IPS-18a (cell line): ENCODE data around the gene ISYNA1.

Experiments
- H3K27ac ChIP-seq: one replicate; pipeline ENCODE4 v1.5.1; 2013; ENCODE audit warnings: low read length
- H3K27me3 ChIP-seq: one replicate; pipeline ENCODE4 v1.6.1; 2013; ENCODE audit warnings: mild to moderate bottlenecking, low read length; ENCODE audit not compliant: control insufficient read depth, insufficient read depth
- H3K36me3 ChIP-seq: one replicate; pipeline ENCODE4 v1.6.1; 2013; ENCODE audit warnings: low read depth, low read length; ENCODE audit not compliant: control insufficient read depth
- H3K4me1 ChIP-seq: one replicate; pipeline ENCODE4 v1.6.1; 2013; ENCODE audit warnings: low read depth, low read length; ENCODE audit not compliant: control insufficient read depth
- H3K4me3 ChIP-seq: one replicate; pipeline ENCODE4 v1.5.1; 2013; ENCODE audit warnings: low read length
- H3K9ac ChIP-seq: one replicate; pipeline ENCODE4 v1.6.1; 2013; ENCODE audit warnings: mild to moderate bottlenecking, low read length, moderate library complexity
- H3K9me3 ChIP-seq: one replicate; pipeline ENCODE4 v1.6.1; 2013; ENCODE audit warnings: low read depth, low read length; ENCODE audit not compliant: control insufficient read depth

ISYNA1 gene

GRCh38 chr19:18440936-18441803 is 3.2 kb upstream of the ISYNA1 start:
- no peak overlapping the region for H3K4me3 ChIP-seq
- peaks cover 12% of the 10 kb centered on the region for H3K4me1 ChIP-seq
- no peak overlapping the region for H3K27ac ChIP-seq
- no peak overlapping the region for H3K9ac ChIP-seq
- no peaks in the 10 kb centered on the region for H3K27me3 ChIP-seq
- peaks cover 3% of the 10 kb centered on the region for H3K36me3 ChIP-seq
- no peaks in the 10 kb centered on the region for H3K9me3 ChIP-seq

- Histone ChIP-seq H3K27ac (no peak overlapping the region), H3K4me3 (no peak overlapping the region), H3K27me3 (no peaks in the 10 kb centered on the region), H3K9me3 (no peaks in the 10 kb centered on the region), H3K4me1 (peaks cover 12% of the 10 kb centered on the region), H3K9ac (no peak overlapping the region), H3K36me3 (peaks cover 5% of the 10 kb centered on the region)
These were observed 2.5 kb upstream of the ISYNA1 start for GRCh38 chr19:18440415-18440877.

GRCh38 chr19:18439910-18440237 is 1.9 kb upstream of the ISYNA1 start:
- Histone ChIP-seq H3K9me3 (no peaks in the 10 kb centered on the region), H3K9ac (no peak overlapping the region), H3K27ac (no peak overlapping the region), H3K36me3 (peaks cover 11% of the 10 kb centered on the region), H3K27me3 (no peaks in the 10 kb centered on the region), H3K4me1 (peaks cover 12% of the 10 kb centered on the region), H3K4me3 (no peak overlapping the region)

- Histone ChIP-seq H3K27ac (no peak overlapping the region), H3K9ac (no peak overlapping the region), H3K4me3 (no peak overlapping the region), H3K36me3 (peaks cover 12% of the 10 kb centered on the region), H3K27me3 (no peaks in the 10 kb centered on the region), H3K4me1 (peaks cover 16% of the 10 kb centered on the region), H3K9me3 (no peaks in the 10 kb centered on the region)
These were observed 1.3 kb upstream of the ISYNA1 start for GRCh38 chr19:18439025-18439909.

- Histone ChIP-seq H3K36me3 (peaks cover 12% of the 10 kb centered on the region), H3K4me1 (peaks cover 16% of the 10 kb centered on the region), H3K9ac (peak overlapping the region; percentile 13), H3K27ac (no peak overlapping the region), H3K27me3 (no peaks in the 10 kb centered on the region), H3K9me3 (no peaks in the 10 kb centered on the region), H3K4me3 (no peak overlapping the region)
These were observed 545 bp upstream of the ISYNA1 start for GRCh38 chr19:18438331-18439024.

GRCh38 chr19:18436671-18437490 is 1.1 kb downstream of the ISYNA1 start:
- Histone ChIP-seq H3K9ac (peak overlapping the region; percentile 50), H3K36me3 (peaks cover 12% of the 10 kb centered on the region), H3K4me1 (peaks cover 19% of the 10 kb centered on the region), H3K27me3 (no peaks in the 10 kb centered on the region), H3K4me3 (peak overlapping the region; percentile 67), H3K9me3 (no peaks in the 10 kb centered on the region), H3K27ac (no peak overlapping the region)

GRCh38 chr19:18435842-18436670 is 1.9 kb downstream of the ISYNA1 start:
- Histone ChIP-seq H3K9ac (no peak overlapping the region), H3K4me1 (peaks cover 19% of the 10 kb centered on the region), H3K27ac (no peak overlapping the region), H3K4me3 (peak overlapping the region; percentile 67), H3K36me3 (peaks cover 12% of the 10 kb centered on the region), H3K27me3 (no peaks in the 10 kb centered on the region), H3K9me3 (no peaks in the 10 kb centered on the region)

- Histone ChIP-seq H3K4me3 (no peak overlapping the region), H3K4me1 (peaks cover 19% of the 10 kb centered on the region), H3K36me3 (peaks cover 12% of the 10 kb centered on the region), H3K27ac (no peak overlapping the region), H3K9me3 (no peaks in the 10 kb centered on the region), H3K27me3 (no peaks in the 10 kb centered on the region), H3K9ac (no peak overlapping the region)
These were observed 2.6 kb downstream of the ISYNA1 start for GRCh38 chr19:18435178-18435841.

- Histone ChIP-seq H3K9ac (no peak overlapping the region), H3K27ac (no peak overlapping the region), H3K27me3 (no peaks in the 10 kb centered on the region), H3K4me1 (peaks cover 23% of the 10 kb centered on the region), H3K4me3 (peak overlapping the region; percentile 46), H3K36me3 (peaks cover 12% of the 10 kb centered on the region), H3K9me3 (no peaks in the 10 kb centered on the region)
These were observed 3.3 kb downstream of the ISYNA1 start for GRCh38 chr19:18434411-18435175.
